ENCODE data around the gene TRIO. TPM values are rescaled to one million over a fixed set of nuclear protein-coding genes. Genes with fewer than 3 reads are reported as not detected.
"Not testable (repeated sequence)": the region's sequence is repeated elsewhere in the genome, so short reads cannot be mapped to it uniquely, and the experiment has no call there.

The TRIO gene
- total RNA-seq, 2 experiments from 2014 or later: 9.2 to 11.3 TPM

DNA sequence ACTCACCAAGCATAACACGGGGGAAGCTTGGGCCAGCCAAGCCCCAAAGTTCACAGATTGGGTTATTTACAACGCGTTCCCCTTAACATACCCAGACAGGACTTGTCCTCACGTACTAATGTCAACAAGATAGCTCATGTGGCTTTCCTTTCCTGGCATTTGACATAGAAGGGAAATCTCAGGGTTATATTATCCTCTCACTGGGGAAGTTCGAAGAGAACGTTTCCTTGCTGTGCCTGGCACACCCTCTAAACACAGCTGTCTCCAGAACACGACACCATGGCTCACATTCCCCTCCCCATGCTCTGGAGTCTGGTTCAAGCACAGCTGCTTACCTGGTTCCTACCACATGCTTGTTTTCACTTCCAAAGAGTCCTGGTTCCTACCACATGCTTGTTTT, 391.6 kb downstream of the TRIO start:
- DNase-seq: no peak
- H3K9me3 Mint-ChIP-seq (ENCODE audit: low read depth): no peaks in the 10 kb centered on the region
- intact Hi-C loops (cut with DNase I, micrococcal nuclease): no loop called here
- no peak overlapping the region for H3K27ac Mint-ChIP-seq
- no peaks in the 10 kb centered on the region for H3K36me3 Mint-ChIP-seq (ENCODE audit: low read depth)
- ATAC-seq: no peak
- POLR2A ChIA-PET: no interaction called here
- H3K4me1 Mint-ChIP-seq: no peaks in the 10 kb centered on the region
- CTCF ChIA-PET: no interaction called here
- no peaks in the 10 kb centered on the region for H3K27me3 Mint-ChIP-seq
- no peak overlapping the region for H3K4me3 Mint-ChIP-seq

GRCh38 chr5:14545308-14545707, 402.2 kb downstream of the TRIO start:
- ATAC-seq (no peak), DNase-seq (no peak)
- Mint-ChIP-seq H3K4me1 (peaks cover 4% of the 10 kb centered on the region), H3K27ac (no peak overlapping the region), H3K36me3 (ENCODE audit: low read depth) (no peaks in the 10 kb centered on the region), H3K9me3 (ENCODE audit: low read depth) (peaks cover 8% of the 10 kb centered on the region), H3K27me3 (peaks cover 8% of the 10 kb centered on the region), H3K4me3 (no peak overlapping the region)
- POLR2A ChIA-PET: no interaction called here
- CTCF ChIA-PET: interaction anchor here (0.7 kb wide), 1 partner anchor 103 kb away, joined by 5 read pairs; no protein-coding TSS in a partner anchor
- intact Hi-C loops (cut with DNase I, micrococcal nuclease): no loop called here

DNA sequence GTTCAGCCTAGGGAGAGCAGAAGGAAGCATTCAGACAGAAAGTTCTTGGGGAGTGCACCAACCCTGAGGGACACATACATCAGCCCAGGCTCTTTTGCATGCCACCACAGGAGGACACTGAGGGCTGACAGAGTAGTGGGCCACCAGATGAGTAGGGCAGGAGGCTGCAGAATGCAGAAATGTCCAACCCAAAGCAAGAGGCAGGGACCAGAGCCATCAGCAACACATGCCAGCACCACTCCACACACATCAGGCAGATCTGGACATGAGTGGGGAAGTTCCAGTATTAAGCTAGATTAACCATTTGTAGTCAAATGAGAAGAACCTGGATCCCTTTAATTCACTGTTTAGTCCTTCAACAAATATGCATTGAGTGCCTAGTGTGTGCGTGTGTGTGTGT, 402.7 kb downstream of the TRIO start:
- Mint-ChIP-seq H3K36me3 (ENCODE audit: low read depth) (no peaks in the 10 kb centered on the region), H3K27ac (no peak overlapping the region), H3K27me3 (peaks cover 8% of the 10 kb centered on the region), H3K4me3 (no peak overlapping the region), H3K9me3 (ENCODE audit: low read depth) (peaks cover 8% of the 10 kb centered on the region), H3K4me1 (peaks cover 4% of the 10 kb centered on the region)
- ChIA-PET CTCF (no interaction called here), POLR2A (no interaction called here)
- DNase-seq (no peak), ATAC-seq (no peak)
- intact Hi-C loops (cut with DNase I, micrococcal nuclease): no loop called here

GRCh38 chr5:14547666-14548065, 404.5 kb downstream of the TRIO start:
- CTCF ChIA-PET: no interaction called here
- H3K4me3 Mint-ChIP-seq: no peak overlapping the region

DNA sequence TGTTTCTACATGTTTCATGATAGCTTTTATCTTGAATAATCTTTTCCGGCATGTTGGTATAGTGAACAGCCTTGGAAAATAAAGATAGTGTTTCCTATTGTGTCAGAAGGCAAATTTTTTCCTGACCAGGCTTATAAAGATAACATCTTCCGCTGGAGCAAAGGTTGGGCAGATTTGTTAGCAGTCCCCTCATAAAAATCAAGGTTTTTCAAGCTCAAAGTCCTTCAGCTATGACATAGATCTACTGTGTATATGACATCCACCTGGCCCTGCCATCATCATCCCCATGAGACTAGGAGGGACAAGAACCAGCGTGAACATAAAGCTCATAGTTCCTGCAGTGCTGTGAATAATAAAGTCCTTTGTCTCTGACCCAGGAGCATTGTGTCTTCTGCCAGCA, 408.1 kb downstream of the TRIO start:
- peaks cover 3% of the 10 kb centered on the region for H3K9me3 Mint-ChIP-seq (ENCODE audit: low read depth)
- H3K27me3 Mint-ChIP-seq: peaks cover 9% of the 10 kb centered on the region
- ATAC-seq: no peak
- no peaks in the 10 kb centered on the region for H3K36me3 Mint-ChIP-seq (ENCODE audit: low read depth)
- no peak overlapping the region for H3K27ac Mint-ChIP-seq
- H3K4me1 Mint-ChIP-seq: peaks cover 4% of the 10 kb centered on the region
- intact Hi-C loops (cut with DNase I, micrococcal nuclease): no loop called here
- CTCF ChIA-PET: interaction anchor here (1.0 kb wide), 1 partner anchor 97 kb away, joined by 4 read pairs; no protein-coding TSS in a partner anchor
- no peak for DNase-seq
- no peak overlapping the region for H3K4me3 Mint-ChIP-seq
- POLR2A ChIA-PET: no interaction called here

More at GRCh38 chr5:14547666-14548065, 404.5 kb downstream of the TRIO start:
- Mint-ChIP-seq H3K36me3 (ENCODE audit: low read depth) (no peaks in the 10 kb centered on the region), H3K27ac (no peak overlapping the region), H3K9me3 (ENCODE audit: low read depth) (no peaks in the 10 kb centered on the region), H3K4me1 (peaks cover 4% of the 10 kb centered on the region), H3K27me3 (peaks cover 10% of the 10 kb centered on the region)
- intact Hi-C loops (cut with DNase I, micrococcal nuclease): no loop called here
- DNase-seq (no peak), ATAC-seq (no peak)
- POLR2A ChIA-PET: no interaction called here

GRCh38 chr5:14552017-14552416, 408.9 kb downstream of the TRIO start:
- Mint-ChIP-seq H3K27ac (no peak overlapping the region), H3K36me3 (ENCODE audit: low read depth) (no peaks in the 10 kb centered on the region), H3K4me1 (peaks cover 4% of the 10 kb centered on the region), H3K27me3 (peaks cover 5% of the 10 kb centered on the region), H3K9me3 (ENCODE audit: low read depth) (peaks cover 3% of the 10 kb centered on the region), H3K4me3 (no peak overlapping the region)
- DNase-seq (no peak), ATAC-seq (no peak)
- intact Hi-C loops (cut with DNase I, micrococcal nuclease): no loop called here
- POLR2A ChIA-PET: no interaction called here
- CTCF ChIA-PET: no interaction called here

GRCh38 chr5:14554288-14554687, 411.1 kb downstream of the TRIO start:
- H3K27me3 Mint-ChIP-seq; DNase-seq; H3K4me3 Mint-ChIP-seq; H3K4me1 Mint-ChIP-seq; POLR2A ChIA-PET; intact Hi-C loops (cut with DNase I, micrococcal nuclease); ATAC-seq; CTCF ChIA-PET; H3K9me3 Mint-ChIP-seq (ENCODE audit: low read depth); H3K36me3 Mint-ChIP-seq (ENCODE audit: low read depth); H3K27ac Mint-ChIP-seq: not testable (repeated sequence)

- H3K4me1 Mint-ChIP-seq: peaks cover 14% of the 10 kb centered on the region
- H3K27ac Mint-ChIP-seq: no peak overlapping the region
- CTCF ChIA-PET: no interaction called here
These were observed 412.9 kb downstream of the TRIO start for GRCh38 chr5:14556015-14556414.

GRCh38 chr5:14557203-14557770, 414.1 kb downstream of the TRIO start:
- H3K27me3 Mint-ChIP-seq: peaks cover 3% of the 10 kb centered on the region
- ChIA-PET POLR2A (no interaction called here), CTCF (interaction anchor here (0.7 kb wide), 1 partner anchor 21 kb away, joined by 4 read pairs; no protein-coding TSS in a partner anchor)
- peaks cover 3% of the 10 kb centered on the region for H3K9me3 Mint-ChIP-seq (ENCODE audit: low read depth)
- no peak overlapping the region for H3K27ac Mint-ChIP-seq
- H3K4me1 Mint-ChIP-seq: peaks cover 14% of the 10 kb centered on the region
- ATAC-seq (no peak), DNase-seq (no peak)
- H3K36me3 Mint-ChIP-seq (ENCODE audit: low read depth): no peaks in the 10 kb centered on the region
- no peak overlapping the region for H3K4me3 Mint-ChIP-seq
- intact Hi-C loops (cut with DNase I, micrococcal nuclease): no loop called here

More at GRCh38 chr5:14556015-14556414, 412.9 kb downstream of the TRIO start:
- DNase-seq: no peak
- POLR2A ChIA-PET: no interaction called here
- Mint-ChIP-seq H3K4me3 (no peak overlapping the region), H3K9me3 (ENCODE audit: low read depth) (peaks cover 3% of the 10 kb centered on the region), H3K27me3 (peaks cover 5% of the 10 kb centered on the region), H3K36me3 (ENCODE audit: low read depth) (no peaks in the 10 kb centered on the region)
- intact Hi-C loops (cut with DNase I, micrococcal nuclease): no loop called here
- ATAC-seq: no peak

DNA sequence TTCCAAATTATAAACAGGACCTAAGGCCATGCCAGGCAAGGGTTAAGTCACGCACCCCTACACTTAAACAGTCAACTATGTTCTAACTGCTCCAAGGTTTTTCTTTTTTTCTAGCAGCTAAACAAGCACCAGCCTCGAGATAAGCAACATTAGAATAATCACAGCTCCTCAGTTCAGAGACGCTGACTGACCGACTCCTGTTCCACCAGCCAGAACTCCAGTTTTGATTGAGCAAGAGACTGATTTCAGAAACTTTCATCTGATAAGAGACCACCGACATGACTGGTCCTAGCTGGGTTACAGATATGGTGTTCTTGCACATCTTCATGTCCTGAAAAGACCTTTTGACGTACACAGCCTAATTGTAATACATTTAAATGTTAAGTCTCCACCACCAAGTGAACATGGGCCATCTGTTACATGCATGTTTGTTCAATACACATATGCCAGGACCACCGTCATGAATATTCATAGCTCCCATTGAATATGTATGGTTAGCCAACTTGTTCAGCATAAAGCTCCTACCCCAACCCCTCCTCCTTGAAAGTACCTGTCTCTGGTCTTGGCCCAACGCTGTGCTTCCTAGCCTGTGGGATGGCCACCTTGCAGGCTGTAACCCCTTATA, 414.8 kb downstream of the TRIO start:
- DNase-seq (no peak), ATAC-seq (no peak)
- H3K4me1 Mint-ChIP-seq: peaks cover 14% of the 10 kb centered on the region
- ChIA-PET CTCF (interaction anchor here (0.6 kb wide), 1 partner anchor 1080 kb away, joined by 3 read pairs; no protein-coding TSS in a partner anchor), POLR2A (no interaction called here)
- peaks cover 3% of the 10 kb centered on the region for H3K27me3 Mint-ChIP-seq
- H3K9me3 Mint-ChIP-seq (ENCODE audit: low read depth): peaks cover 3% of the 10 kb centered on the region
- H3K4me3 Mint-ChIP-seq: no peak overlapping the region
- H3K27ac Mint-ChIP-seq: no peak overlapping the region
- intact Hi-C loops (cut with DNase I, micrococcal nuclease): no loop called here
- no peaks in the 10 kb centered on the region for H3K36me3 Mint-ChIP-seq (ENCODE audit: low read depth)
